Measurements from ENCODE around the gene CRABP2.

Gene CRABP2

GRCh38 chr1:156656806-156657740 is 48.3 kb downstream of the CRABP2 start:
- peak; percentile 61 to 72 for DNase-seq (ENCODE audit: low read depth in 2 of 2)

DNA sequence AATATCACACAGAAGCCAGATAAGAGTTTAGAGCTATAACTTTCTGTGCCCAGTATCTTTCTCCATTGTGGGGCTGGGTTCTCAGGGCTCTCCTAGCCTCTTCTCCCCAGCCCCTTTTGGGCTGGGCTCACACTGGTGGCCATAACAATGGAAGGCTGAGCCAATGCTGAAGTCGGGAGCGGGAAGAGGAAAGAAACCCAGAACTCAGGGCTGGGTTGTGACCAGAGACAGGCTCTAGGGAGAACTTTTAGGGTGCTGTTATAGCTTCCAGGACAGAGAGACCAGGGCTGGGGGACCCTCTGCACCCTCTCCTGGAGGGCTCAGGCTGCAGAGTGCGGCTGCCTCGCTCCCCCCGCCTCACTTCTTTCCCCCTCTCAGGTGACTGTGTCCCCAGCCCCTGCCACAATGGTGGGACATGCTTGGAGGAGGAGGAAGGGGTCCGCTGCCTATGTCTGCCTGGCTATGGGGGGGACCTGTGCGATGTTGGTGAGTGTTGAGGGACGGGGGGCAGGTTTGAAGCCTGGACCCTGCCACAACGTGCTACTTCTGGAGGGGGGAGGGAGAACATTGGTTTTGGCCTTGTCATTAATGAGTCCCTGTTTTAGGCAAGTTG is 49.4 kb downstream of the CRABP2 start:
- DNase-seq (ENCODE audit: low read depth in 2 of 2): no peak

DNA sequence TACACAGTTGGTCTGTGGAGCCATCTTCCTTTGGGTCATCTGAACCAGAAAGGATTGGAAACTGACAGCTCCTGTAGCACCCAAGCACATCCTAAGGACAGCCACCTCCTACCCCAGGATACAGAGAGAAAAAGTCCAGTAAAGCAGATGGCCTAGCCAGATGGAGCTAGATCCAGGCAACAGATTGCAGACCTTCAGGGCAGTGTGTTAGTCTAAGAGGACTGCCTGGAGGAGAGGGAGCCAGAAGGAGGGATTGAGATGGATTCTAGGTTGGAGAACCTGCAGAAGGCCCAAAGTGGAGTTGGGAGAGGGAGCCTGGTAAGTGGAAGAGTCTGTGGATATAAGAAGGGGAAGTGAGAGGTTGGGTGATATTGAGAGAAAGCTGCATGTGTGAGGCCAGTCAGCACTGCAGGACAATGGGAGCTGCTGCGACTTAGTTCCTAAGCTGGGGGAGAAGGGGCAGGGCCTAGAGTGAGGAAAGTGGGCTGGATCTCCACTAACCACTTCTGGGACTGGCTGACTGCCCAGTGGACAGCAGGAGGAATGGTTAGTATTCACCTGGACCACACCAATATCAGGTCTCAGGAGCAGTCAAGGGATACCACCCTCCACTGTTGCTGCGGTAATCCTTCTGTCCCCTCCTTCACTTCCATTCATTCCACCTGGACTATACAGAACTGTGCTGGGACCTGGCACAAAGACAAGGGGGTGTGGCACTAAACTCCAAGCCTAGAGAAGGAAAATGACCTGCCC is 50.1 kb downstream of the CRABP2 start:
- no peak for DNase-seq (ENCODE audit: low read depth in 2 of 2)

GRCh38 chr1:156654700-156655099 is 50.7 kb downstream of the CRABP2 start:
- DNase-seq (ENCODE audit: low read depth in 2 of 2): no peak

GRCh38 chr1:156652992-156653355 is 52.4 kb downstream of the CRABP2 start:
- DNase-seq (ENCODE audit: low read depth in 2 of 2): no peak

GRCh38 chr1:156652131-156652991 is 53.0 kb downstream of the CRABP2 start:
- DNase-seq (ENCODE audit: low read depth in 2 of 2): no peak
